ENCODE data around the gene RIPK1.

The RIPK1 gene

GRCh38 chr6:3163248-3163594 is 94.9 kb downstream of the RIPK1 start:
- DNase-seq (ENCODE audit: low spot score): no peak

- no peak for DNase-seq (ENCODE audit: low spot score)
Observed at GRCh38 chr6:3164388-3164787, 96.1 kb downstream of the RIPK1 start.
